IgD-negative memory B cell (primary cell): ENCODE results near the gene UGGT2. TPM values are rescaled to one million over a fixed set of nuclear protein-coding genes. Genes with fewer than 3 reads are reported as not detected.
"Not testable (repeated sequence)": the region's sequence is repeated elsewhere in the genome, so short reads cannot be mapped to it uniquely, and the experiment has no call there.

Source experiments
- H3K27ac Mint-ChIP-seq, 3 donors: one replicate each; pipeline ENCODE4 v1.8.0; 2020 to 2022; ENCODE audit warnings: mild to moderate bottlenecking in 3 of 3, mixed read lengths in 3 of 3, moderate library complexity in 1 of 3
- H3K27me3 Mint-ChIP-seq: one replicate; pipeline ENCODE4 v1.8.0; 2021; ENCODE audit warnings: mixed read lengths
- H3K36me3 Mint-ChIP-seq: one replicate; pipeline ENCODE4 v1.8.0; 2020; ENCODE audit warnings: mild to moderate bottlenecking, mixed read lengths
- H3K4me1 Mint-ChIP-seq, 3 donors: one replicate each; pipeline ENCODE4 v1.8.0; 2020 to 2022; ENCODE audit warnings: mixed read lengths in 3 of 3, mild to moderate bottlenecking in 1 of 3
- H3K4me3 Mint-ChIP-seq, 4 donors: one replicate each; pipeline ENCODE4 v1.8.0; 2020 to 2022; ENCODE audit warnings: mild to moderate bottlenecking in 4 of 4, mixed read lengths in 4 of 4, moderate library complexity in 3 of 4
- H3K9me3 Mint-ChIP-seq, 3 donors: one replicate each; pipeline ENCODE4 v1.8.0; 2020 to 2021; ENCODE audit warnings: mixed read lengths in 3 of 3, mild to moderate bottlenecking in 1 of 3
- polyA plus RNA-seq: library from polyadenylated mRNA; unstranded; fragments of 300-500 nt; fragmentation: Illumina TruSeq; gene quantifications from one replicate; pipeline ENCODE4 v1.2.3, GENCODE V29; 2021

The UGGT2 gene
- polyA plus RNA-seq, 1 donor from 2014 or later = 0.70 TPM

- H3K27ac Mint-ChIP-seq = no peak overlapping the region
- no peak overlapping the region for H3K4me3 Mint-ChIP-seq
- H3K27me3 Mint-ChIP-seq = no peaks in the 10 kb centered on the region
These were observed 262.0 kb downstream of the UGGT2 start for GRCh38 chr13:95791084-95791722.

GRCh38 chr13:95789315-95789714 is 263.9 kb downstream of the UGGT2 start:
- H3K4me3 Mint-ChIP-seq, H3K4me1 Mint-ChIP-seq, H3K9me3 Mint-ChIP-seq, H3K27ac Mint-ChIP-seq, H3K27me3 Mint-ChIP-seq: not testable (repeated sequence)
- H3K36me3 Mint-ChIP-seq = peaks cover 44% of the 10 kb centered on the region

More at GRCh38 chr13:95791084-95791722, 262.0 kb downstream of the UGGT2 start:
- H3K9me3 Mint-ChIP-seq = peaks cover 0 to 3% (median 0%) of the 10 kb centered on the region in 3 donors
- no peaks in the 10 kb centered on the region for H3K4me1 Mint-ChIP-seq
- peaks cover 46% of the 10 kb centered on the region for H3K36me3 Mint-ChIP-seq

GRCh38 chr13:95788100-95788463 is 265.1 kb downstream of the UGGT2 start:
- Mint-ChIP-seq H3K4me3 (no peak overlapping the region), H3K27ac (peak overlapping the region in 1 of 3 donors; percentile 43), H3K36me3 (peaks cover 42% of the 10 kb centered on the region), H3K27me3 (no peaks in the 10 kb centered on the region), H3K4me1 (no peaks in the 10 kb centered on the region), H3K9me3 (peaks cover 0 to 3% (median 0%) of the 10 kb centered on the region in 3 donors)

- H3K36me3 Mint-ChIP-seq = peaks cover 40% of the 10 kb centered on the region
These were observed 265.7 kb downstream of the UGGT2 start for GRCh38 chr13:95787356-95788099.

GRCh38 chr13:95784900-95785290 is 268.3 kb downstream of the UGGT2 start:
- Mint-ChIP-seq H3K4me3 (no peak overlapping the region), H3K27ac (no peak overlapping the region), H3K9me3 (peaks cover 0 to 3% (median 0%) of the 10 kb centered on the region in 3 donors), H3K4me1 (no peaks in the 10 kb centered on the region), H3K27me3 (no peaks in the 10 kb centered on the region), H3K36me3 (peaks cover 35% of the 10 kb centered on the region)

More at GRCh38 chr13:95787356-95788099, 265.7 kb downstream of the UGGT2 start:
- Mint-ChIP-seq H3K27ac (peak overlapping the region in 1 of 3 donors; percentile 43), H3K27me3 (no peaks in the 10 kb centered on the region), H3K4me1 (no peaks in the 10 kb centered on the region), H3K9me3 (peaks cover 0 to 3% (median 0%) of the 10 kb centered on the region in 3 donors), H3K4me3 (no peak overlapping the region)

- H3K27ac Mint-ChIP-seq = no peak overlapping the region
- H3K4me1 Mint-ChIP-seq = no peaks in the 10 kb centered on the region
- H3K9me3 Mint-ChIP-seq = peaks cover 0 to 3% (median 0%) of the 10 kb centered on the region in 3 donors
- peaks cover 32% of the 10 kb centered on the region for H3K36me3 Mint-ChIP-seq
- H3K27me3 Mint-ChIP-seq = no peaks in the 10 kb centered on the region
- no peak overlapping the region for H3K4me3 Mint-ChIP-seq
These were observed 268.9 kb downstream of the UGGT2 start for GRCh38 chr13:95784161-95784899.

- Mint-ChIP-seq H3K36me3 (peaks cover 26% of the 10 kb centered on the region), H3K9me3 (no peaks in the 10 kb centered on the region)
These were observed 269.5 kb downstream of the UGGT2 start for GRCh38 chr13:95783747-95784146.

GRCh38 chr13:95781940-95782339 is 271.3 kb downstream of the UGGT2 start:
- H3K9me3 Mint-ChIP-seq, H3K27me3 Mint-ChIP-seq, H3K27ac Mint-ChIP-seq, H3K4me3 Mint-ChIP-seq, H3K4me1 Mint-ChIP-seq: not testable (repeated sequence)
- peaks cover 16% of the 10 kb centered on the region for H3K36me3 Mint-ChIP-seq

More at GRCh38 chr13:95783747-95784146, 269.5 kb downstream of the UGGT2 start:
- no peaks in the 10 kb centered on the region for H3K4me1 Mint-ChIP-seq
- H3K4me3 Mint-ChIP-seq = no peak overlapping the region
- H3K27me3 Mint-ChIP-seq = no peaks in the 10 kb centered on the region
- no peak overlapping the region for H3K27ac Mint-ChIP-seq

- H3K36me3 Mint-ChIP-seq = peaks cover 15% of the 10 kb centered on the region
- no peaks in the 10 kb centered on the region for H3K9me3 Mint-ChIP-seq
- no peaks in the 10 kb centered on the region for H3K27me3 Mint-ChIP-seq
- H3K27ac Mint-ChIP-seq = no peak overlapping the region
- H3K4me1 Mint-ChIP-seq = peaks cover 0 to 3% (median 0%) of the 10 kb centered on the region in 3 donors
- H3K4me3 Mint-ChIP-seq = no peak overlapping the region
These were observed 272.2 kb downstream of the UGGT2 start for GRCh38 chr13:95781016-95781415.

- Mint-ChIP-seq H3K27me3 (no peaks in the 10 kb centered on the region), H3K36me3 (peaks cover 17% of the 10 kb centered on the region), H3K4me3 (no peak overlapping the region), H3K27ac (no peak overlapping the region), H3K9me3 (no peaks in the 10 kb centered on the region), H3K4me1 (peaks cover 0 to 3% (median 0%) of the 10 kb centered on the region in 3 donors)
These were observed 273.7 kb downstream of the UGGT2 start for GRCh38 chr13:95779522-95779921.

GRCh38 chr13:95771905-95772304 is 281.3 kb downstream of the UGGT2 start:
- Mint-ChIP-seq H3K27me3 (no peaks in the 10 kb centered on the region), H3K4me1 (peaks cover 0 to 6% (median 0%) of the 10 kb centered on the region in 3 donors), H3K4me3 (no peak overlapping the region), H3K9me3 (no peaks in the 10 kb centered on the region), H3K36me3 (peaks cover 12% of the 10 kb centered on the region), H3K27ac (no peak overlapping the region)

- peak overlapping the region in 1 of 3 donors; percentile 16 for H3K27ac Mint-ChIP-seq
- peaks cover 0 to 1% (median 0%) of the 10 kb centered on the region in 3 donors for H3K4me1 Mint-ChIP-seq
- H3K36me3 Mint-ChIP-seq = peaks cover 21% of the 10 kb centered on the region
- no peak overlapping the region for H3K4me3 Mint-ChIP-seq
- no peaks in the 10 kb centered on the region for H3K9me3 Mint-ChIP-seq
- no peaks in the 10 kb centered on the region for H3K27me3 Mint-ChIP-seq
These were observed 289.6 kb downstream of the UGGT2 start for GRCh38 chr13:95763601-95764000.

GRCh38 chr13:95762626-95763025 is 290.6 kb downstream of the UGGT2 start:
- H3K4me3 Mint-ChIP-seq, H3K9me3 Mint-ChIP-seq, H3K4me1 Mint-ChIP-seq, H3K27ac Mint-ChIP-seq, H3K27me3 Mint-ChIP-seq: not testable (repeated sequence)
- peaks cover 23% of the 10 kb centered on the region for H3K36me3 Mint-ChIP-seq

- Mint-ChIP-seq H3K27me3 (no peaks in the 10 kb centered on the region), H3K4me3 (no peak overlapping the region), H3K36me3 (peaks cover 8% of the 10 kb centered on the region), H3K4me1 (peaks cover 0 to 4% (median 0%) of the 10 kb centered on the region in 3 donors), H3K27ac (no peak overlapping the region), H3K9me3 (peaks cover 0 to 2% (median 0%) of the 10 kb centered on the region in 3 donors)
These were observed 297.1 kb downstream of the UGGT2 start for GRCh38 chr13:95756072-95756471.

GRCh38 chr13:95754069-95754468 is 299.1 kb downstream of the UGGT2 start:
- Mint-ChIP-seq H3K27me3 (no peaks in the 10 kb centered on the region), H3K4me1 (peaks cover 3 to 4% (median 3%) of the 10 kb centered on the region in 3 donors), H3K27ac (no peak overlapping the region), H3K4me3 (no peak overlapping the region), H3K36me3 (peaks cover 10% of the 10 kb centered on the region), H3K9me3 (peaks cover 0 to 2% (median 0%) of the 10 kb centered on the region in 3 donors)
